ENCODE measurements around the gene USP3. TPM values are rescaled to one million over a fixed set of nuclear protein-coding genes. Genes with fewer than 3 reads are reported as not detected.

The USP3 gene
- total and polyA plus RNA-seq, 2 donors (not counting 3 experiments of a cell fraction or from before 2014, with no cell fraction given), result 18.8 to 52.4 TPM

DNA sequence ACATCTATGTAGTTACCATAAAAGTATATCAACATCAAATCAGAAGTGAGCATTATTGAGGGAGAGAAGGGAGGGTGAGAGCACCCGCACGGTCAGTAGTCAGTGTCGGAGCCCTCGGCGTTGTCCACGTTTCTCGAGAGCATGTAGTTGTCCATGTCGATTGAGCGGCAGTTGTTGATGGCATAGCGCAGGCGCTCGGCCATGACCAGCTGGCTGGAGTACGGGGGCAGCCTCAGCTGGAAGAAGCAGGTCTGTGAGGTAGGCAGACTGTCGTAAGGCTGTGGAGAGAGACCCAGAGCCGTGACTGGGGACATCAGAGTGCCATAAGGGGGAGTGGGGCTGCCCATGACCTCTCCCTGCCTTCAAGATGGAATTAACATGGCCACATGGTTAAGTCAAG, 104.6 kb downstream of the USP3 start:
- no peaks in the 10 kb centered on the region for H3K9me3 ChIP-seq (replicated peaks; ENCODE audit: control insufficient read depth, insufficient read depth, low read length)
- no peak overlapping the region for H3K4me3 ChIP-seq (replicated peaks in 1 of 3; ENCODE audit: insufficient read depth in 1 of 3, low read depth in 1 of 3, low read length in 3 of 3)
- H2AFZ ChIP-seq (ENCODE audit: low read depth, low read length), result no peak overlapping the region
- H3K27ac ChIP-seq (ENCODE audit: insufficient read depth, low read depth, low read length), result no peak overlapping the region
- peaks cover 5 to 25% of the 10 kb centered on the region in 2 experiments for H3K36me3 ChIP-seq (ENCODE audit: control insufficient read depth in 2 of 2, extremely low read depth in 1 of 2, insufficient read depth in 2 of 2, low read length in 2 of 2)
- TF ChIP-seq GATA2 (IDR thresholded peaks at IDR 0.05; ENCODE audit: insufficient read depth, insufficient read length, low read depth, low read length) (no peak), EZH2 (IDR thresholded peaks at IDR 0.05; ENCODE audit: borderline replicate concordance, low read depth, low read length, severe bottlenecking) (no peak), POLR2A (IDR thresholded peaks at IDR 0.05; ENCODE audit: low read depth, low read length) (no peak), POLR2AphosphoS5 (IDR thresholded peaks at IDR 0.05; ENCODE audit: insufficient read depth, low read depth, low read length) (no peak), JUN (IDR thresholded peaks at IDR 0.05; ENCODE audit: borderline replicate concordance, insufficient read depth, insufficient read length, low read depth) (no peak), FOS (IDR thresholded peaks at IDR 0.05; ENCODE audit: borderline replicate concordance, insufficient read depth, low read length) (no peak), MYC (IDR thresholded peaks at IDR 0.05; ENCODE audit: low read depth, low read length) (no peak), CTCF (IDR thresholded peaks at IDR 0.05; ENCODE audit: extremely low read depth in 1 of 2, insufficient read depth in 1 of 2, low read depth in 1 of 2, low read length in 2 of 2) (no peak)
- TF ChIP-seq, protein P1, sequence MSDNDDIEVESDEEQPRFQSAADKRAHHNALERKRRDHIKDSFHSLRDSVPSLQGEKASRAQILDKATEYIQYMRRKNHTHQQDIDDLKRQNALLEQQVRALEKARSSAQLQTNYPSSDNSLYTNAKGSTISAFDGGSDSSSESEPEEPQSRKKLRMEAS (IDR thresholded peaks at IDR 0.05; ENCODE audit: insufficient read depth, insufficient read length), result no peak
- DNase-seq (ENCODE audit: low read depth, low spot score) (no peak), FAIRE-seq (no peak)
- no peaks in the 10 kb centered on the region for H3K27me3 ChIP-seq (ENCODE audit: control insufficient read depth in 2 of 2, insufficient read depth in 2 of 2, low read length in 2 of 2)
- intact Hi-C loops (cut with micrococcal nuclease) (no loop called here), dilution Hi-C loops (cut with MboI; ENCODE audit: extremely low pct_ligation_motif_present, low sequenced_read_pairs) (no loop called here)
- no peaks in the 10 kb centered on the region for H3K9me1 ChIP-seq (replicated peaks; ENCODE audit: control insufficient read depth, extremely low read depth, insufficient read depth, low read length)
- no peaks in the 10 kb centered on the region for H3K79me2 ChIP-seq (ENCODE audit: control insufficient read depth, insufficient read depth, low read length)
- no peak overlapping the region for H3K4me2 ChIP-seq (ENCODE audit: insufficient read depth, low read length)
- ChIA-PET POLR2A (no interaction called here), CTCF (interaction anchor here (1.1 to 5.4 kb wide), 6 partner anchors 7 to 460 kb away, joined by 4 to 72 read pairs (median 25); no protein-coding TSS in a partner anchor)
- H3K4me1 ChIP-seq (ENCODE audit: control insufficient read depth, extremely low read depth, insufficient read depth, low read length), result peaks cover 18% of the 10 kb centered on the region
- BruUV-seq (replicated peaks), result no TSS peak
- H3K9ac ChIP-seq (replicated peaks; ENCODE audit: extremely low read depth, insufficient read depth, low read length), result no peak overlapping the region
- H4K20me1 ChIP-seq (replicated peaks; ENCODE audit: control insufficient read depth, extremely low read depth, insufficient read depth, low read length), result no peaks in the 10 kb centered on the region

Data from endothelial cell of umbilical vein (primary cell).